Fibroblast of skin of right biceps (primary cell): ENCODE results near the gene MAPKBP1.

Source experiments
- DNase-seq: peaks from one replicate; pipeline ENCODE4 v3.0.0-alpha.2; 2013

The MAPKBP1 gene

DNA sequence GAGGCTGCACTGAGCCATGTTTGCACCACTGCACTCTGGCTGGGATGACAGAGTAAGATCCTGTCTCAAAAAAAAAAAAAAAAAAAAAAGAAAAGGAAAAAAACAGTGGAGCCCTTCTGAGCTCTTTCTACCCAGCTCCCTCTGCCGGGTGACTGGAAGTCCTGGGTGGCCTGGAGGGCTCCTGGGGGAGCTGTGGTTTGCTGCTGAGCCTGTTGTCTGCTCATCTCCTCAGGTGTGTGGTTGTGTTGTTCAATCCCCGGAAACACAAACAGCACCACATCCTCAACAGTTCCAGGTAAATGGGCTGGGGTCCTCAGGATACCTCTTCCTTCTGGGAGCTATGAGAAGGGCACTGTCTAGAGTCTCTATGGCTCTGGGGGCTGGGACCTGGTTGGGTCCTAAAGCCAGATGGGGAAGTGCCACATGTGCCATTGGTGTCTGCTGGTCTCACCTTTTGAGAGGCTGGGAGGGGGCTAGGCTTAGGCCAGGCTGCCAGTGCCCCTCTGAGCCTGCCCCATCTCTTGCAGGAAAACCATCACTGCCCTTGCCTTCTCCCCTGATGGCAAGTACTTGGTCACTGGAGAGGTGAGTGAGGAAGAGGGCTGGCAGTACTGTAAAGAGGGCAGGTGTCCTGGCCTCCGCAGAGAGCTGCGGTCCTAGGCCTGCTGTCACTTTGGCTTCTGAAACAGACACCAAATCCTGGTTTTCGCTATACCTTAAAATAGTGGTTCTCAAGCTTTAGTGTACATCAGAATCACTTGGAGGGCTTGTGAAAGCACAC, 36.6 kb downstream of the MAPKBP1 start:
- DNase-seq, result no peak

DNA sequence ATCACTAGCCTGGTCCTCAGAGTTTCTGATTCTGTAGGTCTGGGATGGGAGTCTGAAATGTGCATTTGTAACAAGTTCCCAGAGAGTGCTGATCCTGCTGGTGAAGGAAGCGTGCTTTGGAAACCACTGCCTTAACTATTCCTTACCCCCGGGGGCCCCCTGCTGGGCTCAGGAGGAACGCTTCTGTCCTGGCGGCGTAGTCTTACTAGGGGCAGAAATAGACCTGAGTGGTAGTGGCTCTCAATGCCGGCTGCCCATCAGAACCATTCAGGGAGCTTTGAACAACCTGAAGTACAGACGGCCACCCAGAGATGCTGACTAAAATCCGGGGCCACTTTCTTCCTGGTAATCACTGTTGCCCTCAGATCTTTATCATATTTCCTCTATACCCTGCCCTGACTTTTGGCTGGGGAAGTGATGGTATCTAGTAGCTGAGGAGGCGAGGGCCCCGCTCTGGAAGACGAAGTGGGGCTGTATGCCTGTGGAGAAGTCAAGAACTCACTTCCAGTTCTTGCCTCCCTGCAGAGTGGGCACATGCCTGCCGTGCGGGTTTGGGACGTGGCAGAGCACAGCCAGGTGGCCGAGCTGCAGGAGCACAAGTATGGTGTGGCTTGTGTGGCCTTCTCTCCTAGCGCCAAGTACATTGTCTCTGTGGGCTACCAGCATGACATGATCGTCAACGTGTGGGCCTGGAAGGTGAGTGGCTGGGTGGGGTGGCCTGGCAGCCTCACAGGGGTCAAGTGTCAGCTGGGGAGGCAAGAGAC, 37.3 kb downstream of the MAPKBP1 start:
- DNase-seq, result peak; percentile 76

DNA sequence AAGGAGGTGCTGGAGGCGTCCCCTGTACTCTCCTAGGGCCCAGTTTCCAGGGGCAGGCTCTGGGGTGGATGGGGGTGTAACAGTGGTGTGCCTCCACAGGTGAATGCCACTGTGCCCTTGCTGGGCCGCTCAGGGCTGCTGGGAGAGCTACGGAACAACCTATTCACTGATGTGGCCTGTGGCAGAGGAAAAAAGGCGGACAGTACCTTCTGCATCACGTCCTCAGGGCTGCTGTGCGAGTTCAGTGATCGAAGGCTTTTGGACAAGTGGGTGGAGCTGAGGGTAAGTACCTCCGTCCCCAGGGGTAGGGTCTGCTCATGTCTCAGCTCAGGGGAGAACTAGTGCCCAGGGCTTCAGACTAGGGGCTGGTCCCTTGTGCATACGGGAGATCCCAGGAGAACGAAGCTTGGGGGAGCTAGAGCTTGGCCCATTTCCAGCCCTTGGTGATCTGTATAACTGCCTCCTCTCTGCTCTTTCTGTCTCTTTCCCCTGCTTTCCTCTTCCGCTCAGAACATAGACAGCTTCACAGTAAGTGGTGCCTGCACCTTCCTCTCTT, 38.6 kb downstream of the MAPKBP1 start:
- no peak for DNase-seq

GRCh38 chr15:41813426-41813825, 39.1 kb downstream of the MAPKBP1 start:
- no peak for DNase-seq

- no peak for DNase-seq
These were observed 40.2 kb downstream of the MAPKBP1 start for GRCh38 chr15:41814534-41814933.

DNA sequence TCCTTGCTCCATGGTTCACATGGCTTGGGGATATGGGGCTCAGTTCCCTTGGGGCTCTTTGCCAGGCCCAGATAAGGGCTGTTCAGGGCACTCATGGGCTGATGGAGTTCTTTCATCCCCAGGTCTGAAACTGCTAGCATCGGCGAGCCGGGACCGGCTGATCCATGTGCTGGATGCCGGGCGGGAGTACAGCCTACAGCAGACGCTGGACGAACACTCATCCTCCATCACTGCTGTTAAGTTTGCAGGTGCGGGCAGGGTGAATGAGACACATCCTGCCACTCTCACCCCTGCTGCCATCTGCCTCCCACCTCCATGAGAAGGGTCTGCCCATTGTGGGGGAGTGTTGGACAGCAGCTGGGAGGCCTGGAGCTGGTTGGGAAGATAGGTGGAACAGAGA, 42.5 kb downstream of the MAPKBP1 start:
- no peak for DNase-seq

GRCh38 chr15:41817327-41817726, 43.0 kb downstream of the MAPKBP1 start:
- DNase-seq, result no peak

GRCh38 chr15:41817781-41818180, 43.5 kb downstream of the MAPKBP1 start:
- DNase-seq, result no peak

DNA sequence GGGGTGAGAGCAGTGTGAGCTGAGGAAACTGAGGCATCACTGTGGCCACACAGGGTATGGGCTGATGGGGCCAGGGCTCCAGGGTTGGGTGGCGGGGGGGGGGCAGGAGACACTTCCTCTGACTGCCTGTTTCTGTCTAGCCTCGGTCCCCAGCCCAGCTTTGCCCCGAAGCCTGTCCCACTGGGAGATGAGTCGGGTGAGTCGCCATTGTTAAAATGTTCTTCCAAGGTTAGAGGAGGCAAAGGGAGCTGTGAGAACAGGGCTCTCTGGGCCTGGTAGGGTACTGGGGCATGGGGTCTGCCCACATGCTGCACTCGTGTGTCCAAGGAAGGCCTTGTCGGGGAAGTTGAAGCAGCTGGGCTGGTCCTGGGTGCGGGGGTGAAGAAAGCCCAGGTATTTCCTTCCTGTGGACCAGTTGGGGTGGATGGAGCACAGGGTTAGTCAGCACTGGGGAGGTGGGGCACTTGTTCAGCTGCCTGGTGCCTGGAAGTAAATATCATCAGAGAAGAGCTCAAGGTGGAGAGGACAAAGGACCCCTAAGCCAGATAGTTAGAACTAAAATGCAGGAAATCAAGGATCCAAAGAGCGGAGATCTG, 45.3 kb downstream of the MAPKBP1 start:
- no peak for DNase-seq

- DNase-seq, result no peak
These were observed 46.6 kb downstream of the MAPKBP1 start for GRCh38 chr15:41820791-41821423.

- DNase-seq, result no peak
These were observed 47.5 kb downstream of the MAPKBP1 start for GRCh38 chr15:41821831-41822230.

GRCh38 chr15:41822471-41822870, 48.2 kb downstream of the MAPKBP1 start:
- DNase-seq, result no peak

DNA sequence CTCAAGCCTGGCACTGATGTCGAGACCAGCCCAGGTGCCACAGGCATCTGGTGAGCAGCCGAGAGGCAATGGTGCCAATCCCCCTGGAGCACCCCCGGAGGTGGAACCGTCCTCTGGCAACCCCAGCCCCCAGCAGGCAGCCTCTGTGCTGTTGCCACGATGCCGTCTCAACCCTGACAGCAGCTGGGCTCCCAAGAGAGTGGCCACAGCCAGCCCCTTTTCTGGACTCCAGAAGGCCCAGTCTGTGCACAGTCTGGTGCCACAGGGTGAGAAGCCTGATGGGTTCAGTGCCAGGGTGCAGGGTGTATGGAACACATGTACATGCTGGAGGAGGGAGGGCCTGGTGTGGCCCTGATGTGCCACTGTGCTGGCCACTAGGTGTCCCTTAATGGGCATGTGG, 48.7 kb downstream of the MAPKBP1 start:
- no peak for DNase-seq

DNA sequence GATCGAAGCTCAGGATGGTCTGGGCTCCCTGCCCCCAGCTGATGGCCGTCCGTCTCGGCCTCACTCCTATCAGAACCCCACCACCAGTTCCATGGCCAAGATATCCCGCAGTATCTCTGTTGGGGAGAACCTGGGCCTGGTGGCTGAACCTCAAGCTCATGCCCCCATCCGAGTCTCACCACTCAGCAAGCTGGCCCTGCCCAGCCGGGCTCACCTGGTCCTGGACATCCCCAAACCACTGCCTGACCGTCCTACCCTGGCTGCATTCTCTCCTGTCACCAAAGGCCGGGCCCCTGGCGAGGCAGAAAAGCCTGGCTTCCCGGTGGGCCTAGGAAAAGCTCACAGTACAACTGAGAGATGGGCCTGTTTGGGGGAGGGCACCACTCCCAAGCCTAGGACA, 49.2 kb downstream of the MAPKBP1 start:
- no peak for DNase-seq

GRCh38 chr15:41824062-41824745, 49.9 kb downstream of the MAPKBP1 start:
- no peak for DNase-seq

- DNase-seq, result no peak
These were observed 50.9 kb downstream of the MAPKBP1 start for GRCh38 chr15:41825145-41825544.

DNA sequence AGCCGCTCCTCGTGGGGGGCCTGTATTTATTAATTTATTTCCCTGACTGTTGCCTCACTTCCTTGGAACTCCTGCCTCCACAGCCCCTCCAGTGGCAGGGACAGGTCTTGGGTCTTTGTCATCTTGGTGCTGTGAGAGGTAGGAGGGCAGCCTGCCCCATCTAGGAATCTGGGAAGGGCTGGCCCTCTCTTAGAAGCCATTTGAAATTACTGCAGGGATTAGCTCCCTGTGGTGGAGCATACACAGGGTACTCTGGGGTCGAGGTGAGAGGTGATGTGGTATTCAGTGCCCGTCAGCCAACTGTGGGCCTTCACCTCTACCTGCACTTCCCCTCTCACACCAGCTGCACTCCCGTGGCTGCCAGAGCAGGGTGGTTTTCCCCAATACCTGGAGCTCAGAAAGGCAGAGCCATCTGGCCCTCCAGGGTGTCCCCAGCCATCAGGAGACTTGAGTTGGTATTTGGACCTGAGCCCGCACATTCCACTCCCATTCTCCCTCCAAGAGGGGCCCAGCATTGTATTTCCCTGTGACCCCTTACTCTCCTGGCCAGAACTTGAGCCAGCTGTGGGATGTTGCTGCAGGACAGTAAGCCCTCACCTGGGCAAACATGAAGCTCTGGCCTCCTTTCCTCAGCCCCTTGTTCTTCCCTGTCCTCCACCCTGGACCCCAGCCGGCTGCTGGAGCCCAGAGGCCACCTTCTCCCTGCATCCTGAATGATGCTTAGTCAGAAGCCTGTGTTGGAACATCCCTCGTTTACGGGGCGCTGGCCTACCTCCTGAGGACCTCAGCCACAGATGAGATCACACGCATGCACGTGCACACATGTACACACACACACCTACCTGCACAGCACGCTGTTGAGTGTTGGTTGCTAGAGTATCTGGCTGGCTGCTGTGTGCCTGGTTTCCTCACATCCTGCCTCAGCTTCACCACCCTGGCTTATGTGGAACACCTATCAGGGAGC, 51.6 kb downstream of the MAPKBP1 start:
- DNase-seq, result no peak

DNA sequence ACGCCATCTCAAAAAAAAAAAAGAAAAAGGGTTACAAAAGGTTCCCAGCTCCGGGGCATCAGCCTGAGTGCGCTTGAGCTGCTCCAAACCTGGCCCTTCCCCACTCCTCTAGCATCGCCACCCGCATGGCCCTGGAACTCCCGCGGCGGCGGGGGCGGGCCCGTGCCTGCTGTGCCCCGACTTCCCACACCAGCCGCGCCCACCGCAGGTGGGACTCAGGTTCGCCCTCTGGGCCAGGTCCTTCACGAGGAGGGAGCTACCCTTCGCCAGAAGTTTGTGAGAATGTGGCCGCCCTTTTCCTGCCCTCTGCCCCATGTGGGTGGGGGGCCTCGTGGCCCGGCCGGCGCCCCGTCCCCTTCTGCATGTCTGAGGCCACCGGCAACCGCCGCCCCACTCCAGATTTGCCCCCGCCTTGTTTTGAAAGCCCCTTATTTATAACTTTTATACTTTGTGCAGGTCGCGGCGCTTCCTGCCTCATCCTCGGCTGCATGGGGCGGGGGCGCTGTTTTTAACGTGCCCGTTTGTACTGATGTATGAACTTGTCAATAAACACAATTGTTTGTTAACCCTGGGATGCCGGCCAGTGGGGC, 53.1 kb downstream of the MAPKBP1 start:
- no peak for DNase-seq

DNA sequence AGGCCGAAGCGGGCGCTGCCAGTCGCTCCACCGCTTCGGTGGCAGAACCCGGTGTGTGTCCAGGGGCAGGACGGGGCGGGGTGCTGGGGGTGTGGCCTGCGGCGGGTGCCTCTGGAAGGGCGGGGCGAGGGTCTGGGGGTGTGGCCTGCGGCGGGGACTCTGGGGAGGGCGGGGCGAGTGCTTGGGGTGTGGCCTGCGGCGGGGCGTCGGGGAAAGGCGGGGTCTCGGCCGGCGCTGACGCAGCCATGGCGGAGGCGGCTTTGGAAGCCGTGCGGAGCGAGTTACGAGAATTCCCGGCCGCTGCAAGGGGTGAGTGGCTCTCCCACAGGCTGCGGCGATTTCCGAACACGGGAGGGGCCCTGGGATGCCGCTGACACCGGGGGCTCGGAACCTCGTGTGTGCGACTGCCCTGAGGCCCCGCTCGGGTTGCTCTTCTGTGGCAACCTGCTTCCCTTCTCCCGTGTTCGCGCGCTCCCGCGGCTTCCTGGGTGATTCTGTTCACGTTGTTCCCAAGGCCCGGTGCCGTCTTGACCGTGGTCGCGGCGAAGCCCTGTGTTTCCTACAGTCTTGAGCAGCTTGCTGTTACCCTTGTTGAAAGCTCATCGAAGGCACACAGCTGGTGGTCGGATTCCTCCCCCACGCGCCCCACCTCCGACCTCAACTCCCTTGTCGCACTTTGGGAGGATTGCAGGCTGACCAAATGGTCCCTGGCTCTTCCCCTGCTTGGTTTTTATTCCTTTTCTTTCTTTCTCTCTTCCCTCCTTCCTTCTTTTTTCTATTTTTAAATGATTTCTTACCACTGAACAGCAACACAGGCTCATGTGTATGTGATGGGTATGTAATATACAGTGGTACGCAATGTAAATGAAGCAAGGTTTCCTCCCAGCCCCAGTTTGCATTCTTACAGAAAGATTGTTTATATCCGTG, 53.9 kb downstream of the MAPKBP1 start, which contains the start of gene JMJD7:
TSS of gene JMJD7 (plus strand) at position 213 of the 927 bp plus-strand sequence. CDS start at position 246, 33 bp downstream.
- peak; percentile 85 for DNase-seq

GRCh38 chr15:41828807-41829141, 54.5 kb downstream of the MAPKBP1 start:
- DNase-seq, result no peak
